Measurements from ENCODE around the gene MED8. TPM values are rescaled to one million over a fixed set of nuclear protein-coding genes. Genes with fewer than 3 reads are reported as not detected.

Gene MED8
- total and polyA plus RNA-seq, 2 of the 13 experiments (the other 11 are each of a cell fraction or from before 2014, with no cell fraction given), result 16.9 to 77.4 TPM

DNA sequence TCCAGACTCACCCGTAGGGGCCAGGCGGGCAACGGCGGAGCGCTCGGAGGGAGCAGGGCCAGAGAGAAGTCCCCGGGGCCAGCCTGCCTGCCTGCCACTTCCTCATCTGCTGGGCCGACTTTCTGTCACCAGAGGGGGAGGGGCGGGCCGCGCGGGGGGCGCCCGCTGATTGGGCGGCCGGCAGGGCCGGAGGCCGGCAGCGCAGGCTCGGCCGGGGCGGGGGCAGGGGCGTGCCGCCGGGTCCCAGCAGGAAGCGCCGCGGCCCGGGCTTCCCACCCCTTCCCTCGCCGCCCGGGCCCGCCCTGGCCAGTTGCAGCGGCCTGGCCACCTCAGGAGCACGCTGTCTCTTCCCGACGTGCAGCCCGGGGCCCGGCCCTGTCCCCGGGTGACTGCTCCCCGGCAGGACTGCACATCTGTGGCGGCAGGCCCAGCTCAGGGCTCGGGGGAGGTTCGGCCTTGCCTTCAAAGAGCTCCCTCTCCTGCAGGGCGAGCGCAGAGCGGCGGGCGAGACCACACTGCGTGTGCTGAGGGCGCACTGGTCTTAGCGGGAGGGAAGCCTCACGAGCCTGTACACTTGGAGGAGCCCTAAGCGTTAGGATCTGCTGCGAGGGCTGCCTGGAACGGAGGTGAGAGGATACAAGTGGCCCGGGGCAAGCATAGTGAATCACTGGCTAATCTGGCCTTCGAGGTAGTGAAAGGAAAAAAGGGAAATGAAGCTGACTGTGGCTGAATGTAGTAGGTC lies 21.5 kb downstream of the MED8 start, which contains the start of gene ELOVL1 (continued):
- TF ChIP-seq, protein P1, sequence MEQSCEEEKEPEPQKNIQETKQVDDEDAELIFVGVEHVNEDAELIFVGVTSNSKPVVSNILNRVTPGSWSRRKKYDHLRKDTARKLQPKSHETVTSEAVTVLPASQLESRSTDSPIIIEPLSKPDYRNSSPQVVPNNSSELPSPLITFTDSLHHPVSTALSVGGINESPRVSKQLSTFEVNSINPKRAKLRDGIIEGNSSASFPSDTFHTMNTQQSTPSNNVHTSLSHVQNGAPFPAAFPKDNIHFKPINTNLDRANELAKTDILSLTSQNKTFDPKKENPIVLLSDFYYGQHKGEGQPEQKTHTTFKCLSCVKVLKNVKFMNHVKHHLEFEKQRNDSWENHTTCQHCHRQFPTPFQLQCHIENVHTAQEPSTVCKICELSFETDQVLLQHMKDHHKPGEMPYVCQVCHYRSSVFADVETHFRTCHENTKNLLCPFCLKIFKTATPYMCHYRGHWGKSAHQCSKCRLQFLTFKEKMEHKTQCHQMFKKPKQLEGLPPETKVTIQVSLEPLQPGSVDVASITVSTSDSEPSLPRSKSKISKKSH (CRISPR knock-in tag; IDR thresholded peaks at IDR 0.05; ENCODE audit: borderline replicate concordance), result peak; percentile 72; the same call in 1 of the 2 replicates
- peak; percentile 58; the same call in 1 of the 2 replicates for TF ChIP-seq ZFP1 (CRISPR knock-in tag; IDR thresholded peaks at IDR 0.05)
- TF ChIP-seq, protein P2, sequence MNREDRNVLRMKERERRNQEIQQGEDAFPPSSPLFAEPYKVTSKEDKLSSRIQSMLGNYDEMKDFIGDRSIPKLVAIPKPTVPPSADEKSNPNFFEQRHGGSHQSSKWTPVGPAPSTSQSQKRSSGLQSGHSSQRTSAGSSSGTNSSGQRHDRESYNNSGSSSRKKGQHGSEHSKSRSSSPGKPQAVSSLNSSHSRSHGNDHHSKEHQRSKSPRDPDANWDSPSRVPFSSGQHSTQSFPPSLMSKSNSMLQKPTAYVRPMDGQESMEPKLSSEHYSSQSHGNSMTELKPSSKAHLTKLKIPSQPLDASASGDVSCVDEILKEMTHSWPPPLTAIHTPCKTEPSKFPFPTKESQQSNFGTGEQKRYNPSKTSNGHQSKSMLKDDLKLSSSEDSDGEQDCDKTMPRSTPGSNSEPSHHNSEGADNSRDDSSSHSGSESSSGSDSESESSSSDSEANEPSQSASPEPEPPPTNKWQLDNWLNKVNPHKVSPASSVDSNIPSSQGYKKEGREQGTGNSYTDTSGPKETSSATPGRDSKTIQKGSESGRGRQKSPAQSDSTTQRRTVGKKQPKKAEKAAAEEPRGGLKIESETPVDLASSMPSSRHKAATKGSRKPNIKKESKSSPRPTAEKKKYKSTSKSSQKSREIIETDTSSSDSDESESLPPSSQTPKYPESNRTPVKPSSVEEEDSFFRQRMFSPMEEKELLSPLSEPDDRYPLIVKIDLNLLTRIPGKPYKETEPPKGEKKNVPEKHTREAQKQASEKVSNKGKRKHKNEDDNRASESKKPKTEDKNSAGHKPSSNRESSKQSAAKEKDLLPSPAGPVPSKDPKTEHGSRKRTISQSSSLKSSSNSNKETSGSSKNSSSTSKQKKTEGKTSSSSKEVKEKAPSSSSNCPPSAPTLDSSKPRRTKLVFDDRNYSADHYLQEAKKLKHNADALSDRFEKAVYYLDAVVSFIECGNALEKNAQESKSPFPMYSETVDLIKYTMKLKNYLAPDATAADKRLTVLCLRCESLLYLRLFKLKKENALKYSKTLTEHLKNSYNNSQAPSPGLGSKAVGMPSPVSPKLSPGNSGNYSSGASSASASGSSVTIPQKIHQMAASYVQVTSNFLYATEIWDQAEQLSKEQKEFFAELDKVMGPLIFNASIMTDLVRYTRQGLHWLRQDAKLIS (CRISPR knock-in tag; IDR thresholded peaks at IDR 0.05), result no peak; the same call in 1 of the 2 replicates
- TF ChIP-seq, protein P3, sequence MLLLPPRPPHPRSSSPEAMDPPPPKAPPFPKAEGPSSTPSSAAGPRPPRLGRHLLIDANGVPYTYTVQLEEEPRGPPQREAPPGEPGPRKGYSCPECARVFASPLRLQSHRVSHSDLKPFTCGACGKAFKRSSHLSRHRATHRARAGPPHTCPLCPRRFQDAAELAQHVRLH (CRISPR knock-in tag; IDR thresholded peaks at IDR 0.05; ENCODE audit: borderline replicate concordance, low read depth), result peak; percentile 94; the same call in 1 of the 2 replicates
- no peak for TF ChIP-seq ZNF207 (IDR thresholded peaks at IDR 0.05; ENCODE audit: borderline replicate concordance)
- no peak for TF ChIP-seq REXO4 (CRISPR knock-in tag; IDR thresholded peaks at IDR 0.05; ENCODE audit: borderline replicate concordance)
- peak; percentile 69; the same call in 1 of the 2 replicates for TF ChIP-seq ZNF782 (CRISPR knock-in tag; IDR thresholded peaks at IDR 0.05; ENCODE audit: borderline replicate concordance)
- TF ChIP-seq ZNF678 (CRISPR knock-in tag; IDR thresholded peaks at IDR 0.05), result no peak; the same call in 1 of the 2 replicates
- TF ChIP-seq ZNF549 (CRISPR knock-in tag; IDR thresholded peaks at IDR 0.05), result no peak
- TF ChIP-seq, protein P4, sequence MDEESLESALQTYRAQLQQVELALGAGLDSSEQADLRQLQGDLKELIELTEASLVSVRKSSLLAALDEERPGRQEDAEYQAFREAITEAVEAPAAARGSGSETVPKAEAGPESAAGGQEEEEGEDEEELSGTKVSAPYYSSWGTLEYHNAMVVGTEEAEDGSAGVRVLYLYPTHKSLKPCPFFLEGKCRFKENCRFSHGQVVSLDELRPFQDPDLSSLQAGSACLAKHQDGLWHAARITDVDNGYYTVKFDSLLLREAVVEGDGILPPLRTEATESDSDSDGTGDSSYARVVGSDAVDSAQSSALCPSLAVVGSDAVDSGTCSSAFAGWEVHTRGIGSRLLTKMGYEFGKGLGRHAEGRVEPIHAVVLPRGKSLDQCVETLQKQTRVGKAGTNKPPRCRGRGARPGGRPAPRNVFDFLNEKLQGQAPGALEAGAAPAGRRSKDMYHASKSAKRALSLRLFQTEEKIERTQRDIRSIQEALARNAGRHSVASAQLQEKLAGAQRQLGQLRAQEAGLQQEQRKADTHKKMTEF (CRISPR knock-in tag; IDR thresholded peaks at IDR 0.05), result peak; percentile 95
- no peak for TF ChIP-seq ATF1 (CRISPR knock-in tag; IDR thresholded peaks at IDR 0.05)
- no peak for TF ChIP-seq SUZ12 (IDR thresholded peaks at IDR 0.05; ENCODE audit: low read depth, low read length)
- 0 out of 2 replicates have a peak, but pooled peaks have one; percentile 28 for TF ChIP-seq ZSCAN20 (CRISPR knock-in tag; IDR thresholded peaks at IDR 0.05; ENCODE audit: borderline replicate concordance)
- no peak for TF ChIP-seq MTA3 (CRISPR knock-in tag; IDR thresholded peaks at IDR 0.05)
- TF ChIP-seq, protein P5, sequence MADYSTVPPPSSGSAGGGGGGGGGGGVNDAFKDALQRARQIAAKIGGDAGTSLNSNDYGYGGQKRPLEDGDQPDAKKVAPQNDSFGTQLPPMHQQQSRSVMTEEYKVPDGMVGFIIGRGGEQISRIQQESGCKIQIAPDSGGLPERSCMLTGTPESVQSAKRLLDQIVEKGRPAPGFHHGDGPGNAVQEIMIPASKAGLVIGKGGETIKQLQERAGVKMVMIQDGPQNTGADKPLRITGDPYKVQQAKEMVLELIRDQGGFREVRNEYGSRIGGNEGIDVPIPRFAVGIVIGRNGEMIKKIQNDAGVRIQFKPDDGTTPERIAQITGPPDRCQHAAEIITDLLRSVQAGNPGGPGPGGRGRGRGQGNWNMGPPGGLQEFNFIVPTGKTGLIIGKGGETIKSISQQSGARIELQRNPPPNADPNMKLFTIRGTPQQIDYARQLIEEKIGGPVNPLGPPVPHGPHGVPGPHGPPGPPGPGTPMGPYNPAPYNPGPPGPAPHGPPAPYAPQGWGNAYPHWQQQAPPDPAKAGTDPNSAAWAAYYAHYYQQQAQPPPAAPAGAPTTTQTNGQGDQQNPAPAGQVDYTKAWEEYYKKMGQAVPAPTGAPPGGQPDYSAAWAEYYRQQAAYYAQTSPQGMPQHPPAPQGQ (CRISPR knock-in tag; IDR thresholded peaks at IDR 0.05; ENCODE audit: borderline replicate concordance), result no peak
- 0 out of 2 replicates have a peak, but pooled peaks have one; percentile 74 for TF ChIP-seq ZNF367 (CRISPR knock-in tag; IDR thresholded peaks at IDR 0.05; ENCODE audit: borderline replicate concordance)
- TF ChIP-seq POGZ (CRISPR knock-in tag; IDR thresholded peaks at IDR 0.05), result 0 out of 2 replicates have a peak, but pooled peaks have one; percentile 40
- TF ChIP-seq, protein P6, sequence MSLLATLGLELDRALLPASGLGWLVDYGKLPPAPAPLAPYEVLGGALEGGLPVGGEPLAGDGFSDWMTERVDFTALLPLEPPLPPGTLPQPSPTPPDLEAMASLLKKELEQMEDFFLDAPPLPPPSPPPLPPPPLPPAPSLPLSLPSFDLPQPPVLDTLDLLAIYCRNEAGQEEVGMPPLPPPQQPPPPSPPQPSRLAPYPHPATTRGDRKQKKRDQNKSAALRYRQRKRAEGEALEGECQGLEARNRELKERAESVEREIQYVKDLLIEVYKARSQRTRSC (CRISPR knock-in tag; IDR thresholded peaks at IDR 0.05; ENCODE audit: low read depth), result peak; percentile 88; the same call in 1 of the 2 replicates

All from HepG2 (cell line).